Stimulated activated CD8-positive, alpha-beta memory T cell treated with anti-CD3 and anti-CD28 coated beads, Interleukin-4, amount 100 ng/mL, for 24 hours (primary cell): Measurements from ENCODE around the gene WDR90.

Experiments used
- DNase-seq: peaks from one replicate; pipeline ENCODE4 v3.0.0-alpha.2; 2020; ENCODE audit warnings: low read depth

The WDR90 gene

GRCh38 chr16:638836-639235 is 10.3 kb upstream of the WDR90 start:
- DNase-seq: no peak

DNA sequence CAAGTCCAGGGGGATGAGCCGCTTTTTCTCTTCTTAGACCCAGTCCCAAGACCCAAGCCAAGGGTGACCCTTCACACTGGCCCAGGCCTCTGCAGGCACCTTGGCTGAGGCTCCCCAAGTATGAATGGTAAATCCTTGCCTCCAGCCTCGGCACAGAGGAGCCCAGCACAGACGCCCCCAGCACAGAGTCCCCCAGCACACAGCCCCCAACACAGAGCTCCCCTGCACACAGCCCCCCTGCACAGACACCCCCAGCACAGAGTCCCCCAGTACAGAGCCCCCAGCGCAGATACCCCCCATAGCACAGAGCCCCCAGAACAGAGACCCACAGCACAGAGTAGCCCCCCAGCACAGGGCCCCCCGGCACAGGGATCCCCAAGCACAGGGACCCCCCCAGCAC is 8.6 kb upstream of the WDR90 start:
- DNase-seq: no peak

- peak; percentile 73 for DNase-seq
These were observed 7.6 kb upstream of the WDR90 start, which contains the start of gene MCRIP2 for GRCh38 chr16:641326-642188. Gene MCRIP2 (plus strand): TSS chr16:641828. CDS start chr16:641992, 164 bp downstream.

- DNase-seq: no peak
These were observed 6.7 kb upstream of the WDR90 start for GRCh38 chr16:642189-643049.

DNA sequence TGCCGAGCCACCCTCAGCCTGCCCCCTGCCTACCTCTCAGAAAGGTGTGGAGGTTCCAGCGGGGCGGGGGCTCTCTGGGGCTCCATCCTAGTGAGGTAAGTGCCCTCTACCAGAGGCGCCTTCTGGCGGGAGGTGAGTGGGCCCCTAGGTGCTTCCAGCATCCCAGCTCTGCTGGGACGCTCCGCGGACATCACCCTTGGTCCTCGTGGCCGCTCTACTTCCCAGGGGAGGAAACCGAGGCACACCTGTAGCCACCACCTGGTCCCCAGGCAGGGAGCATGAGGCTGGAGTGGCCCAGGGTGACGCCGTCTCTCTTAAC is 6.2 kb upstream of the WDR90 start:
- DNase-seq: no peak

DNA sequence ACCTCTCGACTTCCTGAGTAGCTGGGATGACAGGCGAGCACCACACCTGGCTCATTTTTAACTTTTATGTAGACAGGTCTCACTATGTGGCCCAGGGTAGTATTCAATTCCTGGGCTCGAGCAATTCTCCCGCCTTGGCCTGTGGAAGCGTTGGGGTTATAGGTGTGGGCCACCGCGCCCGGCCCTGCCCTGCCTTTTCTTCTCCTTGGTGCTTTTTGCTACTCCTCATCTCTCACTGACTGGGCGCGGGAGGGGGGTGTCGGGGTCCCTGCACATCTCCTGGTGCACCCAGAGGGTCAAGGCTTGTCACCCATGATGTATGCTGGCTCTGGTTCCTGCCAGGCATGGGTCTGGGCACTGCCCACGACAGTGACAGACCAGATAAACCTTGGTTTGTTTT is 4.6 kb upstream of the WDR90 start:
- DNase-seq: no peak

DNA sequence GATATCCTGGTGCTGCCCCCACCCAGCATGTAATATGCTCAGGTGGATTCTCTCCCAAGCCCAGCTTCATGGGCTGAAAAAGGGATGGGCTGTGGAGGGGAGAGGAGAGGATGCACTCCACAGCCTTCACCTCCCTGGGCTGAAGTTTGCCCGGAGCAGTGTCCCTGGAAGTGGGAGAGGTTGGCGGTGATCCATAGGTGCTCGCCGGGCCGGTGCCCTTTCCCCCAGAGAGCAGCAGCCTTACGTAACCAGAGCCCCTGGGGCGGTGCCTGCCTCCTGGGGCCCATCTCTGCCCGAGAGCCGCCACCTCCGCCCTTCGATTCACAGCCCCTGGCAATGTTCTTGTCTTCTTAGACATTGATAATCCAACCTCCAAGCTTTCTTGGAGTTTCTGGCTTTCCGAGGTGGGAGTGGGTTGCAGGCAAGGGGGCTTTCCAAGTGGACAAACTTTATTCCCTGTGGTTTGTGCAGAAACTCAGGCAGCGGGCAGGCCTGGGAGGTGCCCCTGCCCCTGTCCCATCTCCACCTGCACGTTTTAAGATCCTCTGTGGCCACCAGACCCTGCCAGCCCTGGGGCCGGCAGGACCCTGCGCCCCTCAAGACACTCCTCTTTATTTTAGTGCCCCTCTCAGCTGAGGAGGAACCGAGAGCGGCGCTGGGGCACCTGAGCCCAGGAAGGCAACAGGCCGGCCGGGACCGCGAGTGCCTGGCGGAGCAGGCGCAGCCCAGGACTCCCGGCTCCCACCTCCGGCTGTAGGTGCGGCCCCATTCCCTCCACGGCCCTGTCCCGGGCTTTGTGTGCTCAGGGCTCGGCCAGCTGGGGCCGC is 3.1 kb upstream of the WDR90 start:
- DNase-seq: no peak

DNA sequence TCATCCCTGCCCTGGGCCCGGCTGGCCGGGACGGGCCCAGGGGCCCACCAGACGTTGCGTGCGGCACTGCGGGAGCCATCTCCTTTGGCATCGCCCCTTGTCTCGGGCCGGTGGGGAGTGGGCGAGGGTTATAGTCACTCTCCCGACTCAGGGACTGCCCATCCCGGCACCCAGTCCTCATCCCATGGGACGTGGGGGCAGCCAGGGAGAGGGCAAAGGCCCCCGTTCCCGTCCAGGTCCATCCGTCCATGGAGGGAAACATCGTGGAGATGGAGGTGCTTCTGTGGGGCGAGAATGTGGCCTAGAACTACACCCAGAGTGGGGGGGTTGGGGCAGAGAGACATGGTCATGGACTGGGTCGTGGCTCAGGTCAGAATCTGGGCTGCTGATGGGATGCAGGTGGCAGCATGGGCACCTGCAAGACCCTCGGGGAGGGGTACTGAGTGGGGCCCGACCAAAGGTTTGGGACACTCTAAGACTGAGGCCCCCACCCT is 2.4 kb upstream of the WDR90 start:
- DNase-seq: no peak

- DNase-seq: no peak
These were observed 1.8 kb upstream of the WDR90 start for GRCh38 chr16:647173-647902.

DNA sequence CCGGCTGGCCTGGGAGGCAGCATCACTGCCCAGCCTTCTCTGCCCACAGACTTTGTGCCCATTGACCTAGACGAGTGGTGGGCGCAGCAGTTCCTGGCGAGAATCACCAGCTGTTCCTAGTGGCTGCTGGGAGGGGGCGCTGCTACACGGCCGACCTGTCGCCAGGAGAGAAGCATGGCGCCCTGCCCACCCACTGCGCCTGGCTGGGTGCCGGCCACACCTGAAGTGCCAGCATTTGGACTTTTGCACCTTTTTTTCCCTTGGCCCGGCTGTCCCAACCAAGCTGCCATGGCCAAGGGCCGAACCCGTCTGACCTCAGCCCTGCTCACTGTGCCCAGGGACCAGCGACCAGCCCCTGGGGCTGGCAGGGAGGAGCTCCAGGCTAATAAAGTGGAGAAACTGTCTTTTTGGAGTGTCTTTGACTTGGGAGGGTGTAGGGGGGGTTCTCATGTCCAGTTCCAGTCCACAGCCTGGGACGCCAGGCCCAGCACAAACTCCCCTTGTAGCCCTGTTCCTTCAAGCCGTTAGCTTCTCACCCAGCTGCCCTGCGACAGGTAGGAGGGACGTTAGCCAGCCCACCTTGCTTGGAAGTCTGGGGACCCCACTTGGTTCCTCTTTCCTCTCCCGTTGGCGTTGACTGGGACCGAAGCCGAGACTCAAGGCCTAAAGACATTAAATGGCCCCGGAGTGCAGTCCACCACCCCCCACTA is 939 bp upstream of the WDR90 start:
- no peak for DNase-seq

DNA sequence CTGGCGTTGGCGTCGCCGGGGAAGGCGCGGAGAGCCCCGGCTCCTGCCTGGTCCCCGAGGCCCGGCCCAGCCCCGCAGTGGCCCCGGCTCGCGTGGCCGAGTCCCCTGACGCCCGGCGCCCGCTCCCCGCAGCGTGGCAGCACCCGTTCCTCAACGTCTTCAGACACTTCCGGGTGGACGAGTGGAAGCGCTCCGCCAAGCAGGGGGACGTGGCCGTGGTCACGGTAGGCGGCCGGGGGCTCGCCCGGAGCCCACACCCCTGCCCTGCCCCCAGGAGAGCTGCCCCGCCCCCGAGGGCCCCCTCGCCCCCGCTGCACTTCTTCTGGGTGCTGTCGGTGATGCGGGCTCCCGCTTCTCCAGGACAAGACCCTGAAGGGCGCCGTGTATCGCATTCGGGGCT is 466 bp downstream of the WDR90 start:
- no peak for DNase-seq

GRCh38 chr16:651844-652243 is 2.7 kb downstream of the WDR90 start:
- DNase-seq: no peak

- DNase-seq: no peak
These were observed 3.5 kb downstream of the WDR90 start for GRCh38 chr16:652454-653305.

DNA sequence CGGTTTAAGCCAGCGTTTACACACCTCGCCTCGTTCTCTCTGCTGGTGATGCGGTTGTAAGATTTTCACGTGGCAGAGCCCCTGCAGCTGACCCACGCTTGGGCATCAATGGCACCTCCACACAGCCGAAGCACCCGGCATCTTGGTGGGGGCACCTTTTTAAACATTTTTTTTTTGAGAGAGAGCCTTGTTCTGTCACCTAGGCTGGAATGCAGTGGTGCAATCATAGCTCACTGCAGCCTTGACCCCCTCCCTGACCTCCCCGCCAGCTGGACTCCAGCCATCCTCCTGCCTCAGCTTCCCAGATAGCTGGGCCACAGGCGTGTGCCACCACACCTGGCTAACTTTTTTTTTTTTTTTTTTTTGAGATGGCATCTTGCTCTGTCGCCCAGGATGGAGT is 4.9 kb downstream of the WDR90 start:
- no peak for DNase-seq

GRCh38 chr16:657487-657886 is 8.3 kb downstream of the WDR90 start:
- no peak for DNase-seq

- no peak for DNase-seq
These were observed 9.8 kb downstream of the WDR90 start for GRCh38 chr16:658679-659571.

DNA sequence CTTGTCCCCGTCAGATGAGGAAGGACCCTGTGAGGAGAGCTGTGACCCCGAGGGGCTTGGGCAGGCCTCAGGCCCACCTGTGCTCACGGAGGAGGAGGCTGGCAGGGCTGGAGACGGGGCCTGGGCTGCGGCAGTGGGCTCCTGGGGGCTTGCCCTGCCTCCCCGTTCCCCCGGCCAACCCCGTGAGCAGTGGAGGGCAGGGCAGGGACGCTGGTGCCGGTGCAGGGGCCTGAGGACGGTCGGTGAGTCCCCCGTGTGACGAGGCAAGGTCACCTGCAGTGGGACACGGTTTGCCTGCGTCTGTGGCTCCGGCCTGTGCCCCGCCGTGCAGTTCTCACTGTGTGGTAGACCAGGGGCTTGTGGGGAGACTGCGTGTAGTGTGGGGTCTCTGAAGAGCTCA is 10.5 kb downstream of the WDR90 start:
- DNase-seq: no peak

GRCh38 chr16:660132-660458 is 10.9 kb downstream of the WDR90 start:
- no peak for DNase-seq
